Vagina (tissue), 2 donors: ENCODE results near the gene SERPINB2.

Experiments
- CTCF ChIP-seq, 3 experiments: fragments of 450-650 bp in 2 of 3; fragments of 200-600 bp in 1 of 3; sonication (generic) in 1 of 3; IDR thresholded peaks; one replicate each; pipeline ENCODE4 v1.5.1; 2017 to 2019; ENCODE audit warnings: antibody characterized with exemption in 3 of 3, mild to moderate bottlenecking in 2 of 3, moderate library complexity in 2 of 3
- POLR2A ChIP-seq, 2 donors: fragments of 450-650 bp; IDR thresholded peaks; one replicate each; pipeline ENCODE4 v1.6.1; 2017; ENCODE audit warnings: antibody characterized with exemption in 2 of 2, mild to moderate bottlenecking in 2 of 2, moderate library complexity in 2 of 2
- POLR2AphosphoS5 ChIP-seq, 2 donors: sonication (generic); formaldehyde crosslinking; IDR thresholded peaks; one replicate each; pipeline ENCODE4 v1.9.0; 2017; ENCODE audit warnings: antibody characterized with exemption in 2 of 2, mild to moderate bottlenecking in 2 of 2, low read depth in 1 of 2; ENCODE audit not compliant: insufficient read depth in 1 of 2

GRCh38 chr18:63908858-63909257, 21.4 kb downstream of the SERPINB2 start:
- TF ChIP-seq CTCF (IDR thresholded peaks at IDR 0.05) (no peak), POLR2AphosphoS5 (IDR thresholded peaks at IDR 0.05; ENCODE audit: insufficient read depth in 1 of 2, low read depth in 1 of 2) (no peak), POLR2A (IDR thresholded peaks at IDR 0.05) (no peak)
